HEK293 (cell line): ENCODE results near the gene MYO1D.
A peak's percentile ranks its signal among the peaks of the same experiment; 100 is the strongest.

Source experiments
- CTCF ChIA-PET: fragments of 350-600 bp; formaldehyde crosslinking; extraction: SDS; loops from one replicate; lab custom pipeline; 2021; ENCODE audit warnings: antibody characterized with exemption; lab: Yijun Ruan, JAX
- POLR2A ChIA-PET: fragments of 300-600 bp; formaldehyde crosslinking; extraction: SDS; loops from one replicate; lab custom pipeline; 2020; ENCODE audit warnings: antibody characterized with exemption, inconsistent platforms; lab: Yijun Ruan, JAX
- H3K27ac ChIP-seq: fragments of 200-500 bp; sonication (Bioruptor generic); 2 replicates; pipeline ENCODE4 v1.5.1; 2014; ENCODE audit warnings: low read depth, low read length, control low read depth, inconsistent platforms; ENCODE audit errors: extremely low read depth
- H3K36me3 ChIP-seq, 2 experiments: fragments of 200-500 bp in 1 of 2; sonication (Bioruptor generic) in 1 of 2; 1 replicate in 1 of 2; 2 replicates in 1 of 2; pipeline ENCODE4 v1.5.1; 2014 to 2017; ENCODE audit warnings: inconsistent platforms in 2 of 2, low read length in 2 of 2; ENCODE audit not compliant: control insufficient read depth in 2 of 2, insufficient read depth in 1 of 2
- H3K4me1 ChIP-seq: fragments of 200-500 bp; sonication (Bioruptor generic); 2 replicates; pipeline ENCODE4 v1.5.1; 2014; ENCODE audit warnings: mild to moderate bottlenecking, low read length, inconsistent platforms; ENCODE audit not compliant: control insufficient read depth, insufficient read depth
- H3K4me3 ChIP-seq: 2 replicates; pipeline ENCODE4 v1.5.1; 2011; ENCODE audit warnings: low read depth, mild to moderate bottlenecking, control low read depth, low read length, moderate library complexity
- H3K9me3 ChIP-seq: fragments of 200-500 bp; sonication (Bioruptor generic); 2 replicates; pipeline ENCODE4 v1.5.1; 2014; ENCODE audit warnings: low read depth, low read length, inconsistent platforms; ENCODE audit not compliant: control insufficient read depth, insufficient read depth
- HOXC10 ChIP-seq: sonication (generic); formaldehyde crosslinking; IDR thresholded peaks from 2 replicates; pipeline ENCODE4 v1.8.1; 2023; ENCODE audit warnings: mild to moderate bottlenecking, missing genetic modification reagents
- KLF16 ChIP-seq: fragments of 450-650 bp; formaldehyde crosslinking; IDR thresholded peaks from 2 replicates; pipeline ENCODE4 v1.5.1; 2017; ENCODE audit warnings: missing biosample characterization, missing genetic modification characterization
- ZBTB48 ChIP-seq: fragments of 450-650 bp; formaldehyde crosslinking; IDR thresholded peaks from 2 replicates; pipeline ENCODE4 v1.5.1; 2016; ENCODE audit warnings: missing biosample characterization, missing genetic modification characterization
- ZFP37 ChIP-seq: fragments of 450-650 bp; formaldehyde crosslinking; IDR thresholded peaks from 2 replicates; pipeline ENCODE4 v1.5.1; 2016; ENCODE audit warnings: missing biosample characterization, missing genetic modification characterization
- ZIC2 ChIP-seq: fragments of 450-650 bp; formaldehyde crosslinking; IDR thresholded peaks from 2 replicates; pipeline ENCODE4 v1.5.1; 2016; ENCODE audit warnings: missing biosample characterization, missing genetic modification characterization
- ZNF366 ChIP-seq: fragments of 450-650 bp; formaldehyde crosslinking; conservative IDR thresholded peaks from 2 replicates; pipeline ENCODE4 v1.5.1; 2016; ENCODE audit warnings: missing biosample characterization, missing genetic modification characterization
- ZNF623 ChIP-seq: fragments of 450-650 bp; formaldehyde crosslinking; IDR thresholded peaks from 2 replicates; pipeline ENCODE4 v1.5.1; 2016; ENCODE audit warnings: missing biosample characterization, missing genetic modification characterization
- ZSCAN16 ChIP-seq: fragments of 450-650 bp; formaldehyde crosslinking; IDR thresholded peaks from 2 replicates; pipeline ENCODE4 v1.5.1; 2016; ENCODE audit warnings: missing biosample characterization, missing genetic modification characterization
- TF ChIP-seq, protein P1 (sequence below): fragments of 450-650 bp; formaldehyde crosslinking; IDR thresholded peaks from 2 replicates; pipeline ENCODE4 v1.5.1; 2016; ENCODE audit warnings: missing biosample characterization, missing genetic modification characterization, borderline replicate concordance
- TF ChIP-seq, protein P2 (sequence below): fragments of 450-650 bp; formaldehyde crosslinking; IDR thresholded peaks from 2 replicates; pipeline ENCODE4 v1.5.1; 2016; ENCODE audit warnings: missing biosample characterization, missing genetic modification characterization, borderline replicate concordance
- TF ChIP-seq, protein P3 (sequence below): fragments of 450-650 bp; formaldehyde crosslinking; IDR thresholded peaks from 2 replicates; pipeline ENCODE4 v1.5.1; 2016; ENCODE audit warnings: missing biosample characterization, missing genetic modification characterization

Gene MYO1D

DNA sequence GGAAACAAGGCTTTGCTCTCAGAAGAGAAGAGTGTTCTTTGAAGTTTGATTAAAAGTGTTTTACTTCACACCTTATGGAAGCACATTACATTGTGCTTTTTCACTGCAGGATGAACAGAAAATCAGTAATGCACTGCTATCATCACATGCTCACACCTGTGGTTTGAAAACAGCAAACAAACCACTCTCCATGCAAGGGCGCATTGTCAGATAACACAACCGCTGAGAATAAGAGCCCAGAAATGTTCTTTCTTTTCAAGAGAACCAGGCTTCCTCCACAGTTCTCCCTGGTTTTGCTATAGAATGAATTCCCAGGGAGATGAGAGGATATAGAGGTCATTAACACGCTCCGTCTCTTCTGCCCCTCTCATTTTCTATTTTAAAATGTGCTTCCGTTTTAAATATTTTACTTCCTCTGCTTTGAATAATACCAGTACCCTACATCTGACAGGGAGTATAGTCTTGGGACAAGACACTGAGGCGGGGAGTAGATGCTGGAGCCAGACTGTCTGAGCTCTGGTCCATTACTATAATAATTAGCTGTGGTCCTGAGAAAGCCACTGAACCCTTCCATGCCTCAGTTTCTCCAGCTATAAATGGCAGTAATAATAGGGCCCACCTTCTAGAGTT lies 318.5 kb downstream of the MYO1D start (continued):
- TF ChIP-seq, protein P1, sequence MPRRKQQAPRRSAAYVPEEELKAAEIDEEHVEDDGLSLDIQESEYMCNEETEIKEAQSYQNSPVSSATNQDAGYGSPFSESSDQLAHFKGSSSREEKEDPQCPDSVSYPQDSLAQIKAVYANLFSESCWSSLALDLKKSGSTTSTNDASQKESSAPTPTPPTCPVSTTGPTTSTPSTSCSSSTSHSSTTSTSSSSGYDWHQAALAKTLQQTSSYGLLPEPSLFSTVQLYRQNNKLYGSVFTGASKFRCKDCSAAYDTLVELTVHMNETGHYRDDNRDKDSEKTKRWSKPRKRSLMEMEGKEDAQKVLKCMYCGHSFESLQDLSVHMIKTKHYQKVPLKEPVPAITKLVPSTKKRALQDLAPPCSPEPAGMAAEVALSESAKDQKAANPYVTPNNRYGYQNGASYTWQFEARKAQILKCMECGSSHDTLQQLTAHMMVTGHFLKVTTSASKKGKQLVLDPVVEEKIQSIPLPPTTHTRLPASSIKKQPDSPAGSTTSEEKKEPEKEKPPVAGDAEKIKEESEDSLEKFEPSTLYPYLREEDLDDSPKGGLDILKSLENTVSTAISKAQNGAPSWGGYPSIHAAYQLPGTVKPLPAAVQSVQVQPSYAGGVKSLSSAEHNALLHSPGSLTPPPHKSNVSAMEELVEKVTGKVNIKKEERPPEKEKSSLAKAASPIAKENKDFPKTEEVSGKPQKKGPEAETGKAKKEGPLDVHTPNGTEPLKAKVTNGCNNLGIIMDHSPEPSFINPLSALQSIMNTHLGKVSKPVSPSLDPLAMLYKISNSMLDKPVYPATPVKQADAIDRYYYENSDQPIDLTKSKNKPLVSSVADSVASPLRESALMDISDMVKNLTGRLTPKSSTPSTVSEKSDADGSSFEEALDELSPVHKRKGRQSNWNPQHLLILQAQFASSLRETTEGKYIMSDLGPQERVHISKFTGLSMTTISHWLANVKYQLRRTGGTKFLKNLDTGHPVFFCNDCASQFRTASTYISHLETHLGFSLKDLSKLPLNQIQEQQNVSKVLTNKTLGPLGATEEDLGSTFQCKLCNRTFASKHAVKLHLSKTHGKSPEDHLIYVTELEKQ (tag by site-specific recombination): no peak
- TF ChIP-seq ZFP37 (tag by site-specific recombination) (no peak), KLF16 (tag by site-specific recombination) (no peak)

DNA sequence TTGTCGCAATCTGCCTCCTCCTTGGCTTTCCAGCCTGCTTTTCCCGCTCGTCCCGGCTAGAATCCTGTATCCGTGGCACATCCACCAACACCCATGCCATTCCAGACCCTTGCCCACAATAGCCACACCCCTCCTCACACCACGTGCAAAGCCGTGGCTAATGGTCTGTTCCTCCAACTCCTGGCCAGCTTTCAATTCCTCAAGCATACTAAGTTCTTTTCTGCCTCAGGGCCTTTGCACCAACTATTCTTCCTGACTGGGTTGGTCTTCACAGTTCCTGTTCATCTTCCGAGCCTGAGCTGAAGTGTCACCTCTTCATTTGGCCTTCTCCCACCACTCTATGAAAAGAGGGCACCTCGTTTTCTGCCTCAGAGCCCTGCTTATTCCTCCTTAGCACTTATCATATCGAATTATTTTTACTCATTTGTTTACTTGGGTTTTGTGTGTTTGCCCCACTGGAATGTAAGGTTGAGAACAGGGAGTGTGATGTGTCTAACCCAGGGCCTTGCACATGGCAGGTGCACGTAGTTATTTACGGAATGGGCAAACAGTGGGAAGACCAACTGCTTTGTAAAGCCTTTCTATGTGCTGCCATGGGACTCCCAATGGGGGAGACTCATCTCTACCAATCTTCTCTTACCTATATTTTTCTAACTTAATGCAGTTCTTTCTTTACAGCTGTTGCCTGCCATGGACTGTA lies 321.2 kb downstream of the MYO1D start:
- H3K27ac ChIP-seq: no peak overlapping the region
- ChIA-PET CTCF (interaction anchor here (1.2 to 1.5 kb wide), 2 partner anchors 92 to 93 kb away, joined by 3 read pairs; no protein-coding TSS in a partner anchor), POLR2A (no interaction called here)
- TF ChIP-seq, protein P2, sequence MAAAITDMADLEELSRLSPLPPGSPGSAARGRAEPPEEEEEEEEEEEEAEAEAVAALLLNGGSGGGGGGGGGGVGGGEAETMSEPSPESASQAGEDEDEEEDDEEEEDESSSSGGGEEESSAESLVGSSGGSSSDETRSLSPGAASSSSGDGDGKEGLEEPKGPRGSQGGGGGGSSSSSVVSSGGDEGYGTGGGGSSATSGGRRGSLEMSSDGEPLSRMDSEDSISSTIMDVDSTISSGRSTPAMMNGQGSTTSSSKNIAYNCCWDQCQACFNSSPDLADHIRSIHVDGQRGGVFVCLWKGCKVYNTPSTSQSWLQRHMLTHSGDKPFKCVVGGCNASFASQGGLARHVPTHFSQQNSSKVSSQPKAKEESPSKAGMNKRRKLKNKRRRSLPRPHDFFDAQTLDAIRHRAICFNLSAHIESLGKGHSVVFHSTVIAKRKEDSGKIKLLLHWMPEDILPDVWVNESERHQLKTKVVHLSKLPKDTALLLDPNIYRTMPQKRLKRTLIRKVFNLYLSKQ (tag by site-specific recombination): no peak
- TF ChIP-seq ZIC2 (tag by site-specific recombination) (no peak), HOXC10 (CRISPR knock-in tag) (no peak), ZNF623 (tag by site-specific recombination) (peak; percentile 89)
- no peak overlapping the region for H3K4me3 ChIP-seq
- no peaks in the 10 kb centered on the region for H3K9me3 ChIP-seq
- H3K36me3 ChIP-seq: no peaks in the 10 kb centered on the region; a peak in 1 of 3 replicates
- H3K4me1 ChIP-seq: no peaks in the 10 kb centered on the region

DNA sequence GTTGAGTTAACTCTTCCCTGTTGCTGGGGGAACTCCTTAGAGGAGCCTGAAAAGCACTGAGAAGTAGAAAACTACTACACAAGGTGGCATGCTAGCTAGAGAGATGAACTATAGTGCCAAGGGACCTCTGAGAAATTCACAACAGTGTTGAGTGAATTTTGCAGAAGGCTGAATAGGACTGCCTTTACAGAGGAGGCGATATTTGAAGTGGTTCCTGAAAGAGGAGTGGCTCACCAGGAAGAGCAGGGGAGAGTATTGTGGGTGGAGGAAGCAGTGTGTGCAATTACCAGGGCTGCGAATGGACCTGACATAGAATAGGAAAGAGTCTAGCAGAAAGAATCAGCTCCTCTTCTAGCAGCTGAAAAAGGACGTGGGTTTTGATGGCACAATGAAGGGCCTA lies 323.8 kb downstream of the MYO1D start:
- CTCF ChIA-PET: interaction anchor here (0.6 kb wide), 1 partner anchor 847 kb away, joined by 3 read pairs; no protein-coding TSS in a partner anchor
- H3K4me1 ChIP-seq: no peaks in the 10 kb centered on the region
- POLR2A ChIA-PET: no interaction called here

DNA sequence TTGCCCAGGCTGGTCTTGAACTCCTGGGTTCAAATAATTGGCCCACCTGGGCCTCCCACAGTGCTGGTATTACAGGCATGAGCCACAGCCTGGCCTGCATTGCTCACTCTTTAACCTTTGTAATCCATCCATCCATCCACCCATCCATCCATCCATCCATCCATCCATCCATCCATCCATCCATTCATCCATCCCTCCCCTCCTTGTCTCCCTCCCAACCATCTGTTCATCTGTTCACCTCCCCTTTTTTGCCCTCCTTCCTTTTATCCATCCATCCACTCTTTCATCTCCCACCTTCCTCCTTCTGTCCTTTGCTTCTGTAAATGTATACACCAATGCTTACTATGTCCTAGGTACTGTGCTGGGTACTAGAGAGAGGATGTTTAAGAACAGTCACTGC lies 324.6 kb downstream of the MYO1D start:
- no peaks in the 10 kb centered on the region for H3K4me1 ChIP-seq
- H3K9me3 ChIP-seq: no peaks in the 10 kb centered on the region
- POLR2A ChIA-PET: interaction anchor here (0.8 kb wide), 1 partner anchor 17 kb away, joined by 3 read pairs; no protein-coding TSS in a partner anchor
- no peak for TF ChIP-seq ZSCAN16
- peak; percentile 92 for TF ChIP-seq ZNF366
- TF ChIP-seq, all 188 proteins: peak for 1
- Histone ChIP-seq H3K4me3 (no peak overlapping the region), H3K36me3 (no peaks in the 10 kb centered on the region; a peak in 1 of 3 replicates), H3K27ac (no peak overlapping the region)
- CTCF ChIA-PET: no interaction called here

More for the DNA sequence above, 323.8 kb downstream of the MYO1D start:
- peak; percentile 75 for TF ChIP-seq ZBTB48 (tag by site-specific recombination)
- TF ChIP-seq, protein P3, sequence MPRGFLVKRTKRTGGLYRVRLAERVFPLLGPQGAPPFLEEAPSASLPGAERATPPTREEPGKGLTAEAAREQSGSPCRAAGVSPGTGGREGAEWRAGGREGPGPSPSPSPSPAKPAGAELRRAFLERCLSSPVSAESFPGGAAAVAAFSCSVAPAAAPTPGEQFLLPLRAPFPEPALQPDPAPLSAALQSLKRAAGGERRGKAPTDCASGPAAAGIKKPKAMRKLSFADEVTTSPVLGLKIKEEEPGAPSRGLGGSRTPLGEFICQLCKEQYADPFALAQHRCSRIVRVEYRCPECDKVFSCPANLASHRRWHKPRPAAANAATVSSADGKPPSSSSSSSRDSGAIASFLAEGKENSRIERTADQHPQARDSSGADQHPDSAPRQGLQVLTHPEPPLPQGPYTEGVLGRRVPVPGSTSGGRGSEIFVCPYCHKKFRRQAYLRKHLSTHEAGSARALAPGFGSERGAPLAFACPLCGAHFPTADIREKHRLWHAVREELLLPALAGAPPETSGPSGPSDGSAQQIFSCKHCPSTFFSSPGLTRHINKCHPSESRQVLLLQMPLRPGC: no peak
- TF ChIP-seq, all 188 proteins: peak for 1
- Histone ChIP-seq H3K4me3 (no peak overlapping the region), H3K9me3 (no peaks in the 10 kb centered on the region), H3K36me3 (no peaks in the 10 kb centered on the region; a peak in 1 of 3 replicates), H3K27ac (no peak overlapping the region)
